Body of pancreas (tissue), 4 donors: Measurements from ENCODE around the gene CELSR3.

ENCODE experiments used
- CTCF ChIP-seq, 7 experiments: fragments of 450-650 bp in 4 of 7; fragments of 200-600 bp in 3 of 7; sonication (generic) in 3 of 7; IDR thresholded peaks; one replicate each; pipeline ENCODE4 v1.5.1; 2016 to 2019; ENCODE audit warnings: antibody characterized with exemption in 7 of 7
- POLR2A ChIP-seq, 3 donors: fragments of 450-650 bp; IDR thresholded peaks; one replicate each; pipeline ENCODE4 v1.6.1; 2016; ENCODE audit warnings: antibody characterized with exemption in 3 of 3, mild to moderate bottlenecking in 2 of 3

- TF ChIP-seq POLR2A (IDR thresholded peaks at IDR 0.05) (no peak), CTCF (IDR thresholded peaks at IDR 0.05) (no peak)
Measured at GRCh38 chr3:48697952-48698351, 35.3 kb upstream of the CELSR3 start.
